Breast epithelium (tissue), 4 donors: ENCODE data around the gene PTPRZ1. TPM values are rescaled to one million over a fixed set of nuclear protein-coding genes. Genes with fewer than 3 reads are reported as not detected.

Source experiments
- DNase-seq, 2 donors: peaks; one replicate each; pipeline ENCODE4 v3.0.0-alpha.2; 2019; ENCODE audit warnings: low spot score in 2 of 2
- H3K27ac ChIP-seq, 2 donors: fragments of 200-600 bp; sonication (generic) in 1 of 2; one replicate each; pipeline ENCODE4 v1.5.1; 2016 to 2019; ENCODE audit warnings: mild to moderate bottlenecking in 1 of 2
- H3K27me3 ChIP-seq, 2 donors: fragments of 200-600 bp; sonication (generic) in 1 of 2; one replicate each; pipeline versions ENCODE4 v1.5.1 to v1.6.0; 2017 to 2019; ENCODE audit warnings: control low read depth in 1 of 2, mild to moderate bottlenecking in 1 of 2
- H3K36me3 ChIP-seq: fragments of 200-600 bp; one replicate; pipeline ENCODE4 v1.5.1; 2019
- H3K4me1 ChIP-seq, 2 donors: fragments of 200-600 bp; sonication (generic); one replicate each; pipeline ENCODE4 v1.5.1; 2016 to 2019; ENCODE audit warnings: control low read depth in 1 of 2
- H3K4me3 ChIP-seq, 3 donors: fragments of 200-600 bp; sonication (generic); 1 replicate in 2 of 3; 2 replicates in 1 of 3; pipeline ENCODE4 v1.5.1; 2016 to 2019; ENCODE audit warnings: mild to moderate bottlenecking in 3 of 3, moderate library complexity in 2 of 3
- H3K9me3 ChIP-seq, 2 donors: fragments of 200-600 bp; sonication (generic) in 1 of 2; one replicate each; pipeline ENCODE4 v1.5.1; 2016 to 2019; ENCODE audit warnings: control low read depth in 1 of 2
- POLR2A ChIP-seq: fragments of 450-650 bp; IDR thresholded peaks from one replicate; pipeline ENCODE4 v1.6.1; 2016; ENCODE audit warnings: antibody characterized with exemption, mild to moderate bottlenecking, moderate library complexity
- POLR2AphosphoS5 ChIP-seq, 3 donors: sonication (generic); formaldehyde crosslinking; IDR thresholded peaks; one replicate each; pipeline ENCODE4 v1.6.1; 2017; ENCODE audit warnings: antibody characterized with exemption in 3 of 3
- intact Hi-C: fragments of 100-400 bp; cut with DNase I; formaldehyde crosslinking; loops from one replicate; pipeline ENCODE4 v1.15.1; 2023; ENCODE audit warnings: low total_unique reads
- total RNA-seq, 3 donors: library from RNA; depleted of rRNA; stranded (reverse); fragments of >200 nt; gene quantifications; one replicate each; pipeline ENCODE4 v1.1.0, GENCODE V29; 2016
- TF ChIP-seq, protein P1 (sequence below), 3 donors: fragments of 450-650 bp; IDR thresholded peaks; one replicate each; pipeline ENCODE4 v1.5.1; 2016 to 2017; ENCODE audit warnings: antibody characterized with exemption in 3 of 3, mild to moderate bottlenecking in 3 of 3, moderate library complexity in 3 of 3

PTPRZ1 gene
- total RNA-seq, 3 donors from 2014 or later: 0.48 to 36.9 (median 32.1) TPM

DNA sequence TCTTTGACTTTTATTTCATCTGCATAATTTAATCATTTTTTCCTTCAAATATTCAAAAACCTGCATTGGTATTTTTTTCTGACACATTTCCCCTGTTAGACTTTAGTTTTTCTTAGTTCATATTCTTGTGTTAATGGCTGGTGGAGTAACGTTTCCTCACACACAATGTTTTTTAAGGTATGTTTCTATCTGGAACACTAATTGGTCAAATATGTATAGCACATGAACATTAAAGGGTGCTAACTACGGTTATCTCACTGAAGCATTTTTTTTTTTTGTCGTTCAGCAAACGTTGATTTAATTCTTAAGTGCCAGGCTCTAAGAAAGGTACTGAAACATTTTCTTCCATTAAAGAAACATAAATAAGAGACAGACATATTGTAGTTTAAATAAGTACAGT is 87.7 kb downstream of the PTPRZ1 start:
- Histone ChIP-seq H3K27ac (no peak overlapping the region), H3K27me3 (no peaks in the 10 kb centered on the region), H3K9me3 (no peaks in the 10 kb centered on the region), H3K4me1 (no peaks in the 10 kb centered on the region), H3K4me3 (no peak overlapping the region), H3K36me3 (no peaks in the 10 kb centered on the region)
- TF ChIP-seq, protein P1, sequence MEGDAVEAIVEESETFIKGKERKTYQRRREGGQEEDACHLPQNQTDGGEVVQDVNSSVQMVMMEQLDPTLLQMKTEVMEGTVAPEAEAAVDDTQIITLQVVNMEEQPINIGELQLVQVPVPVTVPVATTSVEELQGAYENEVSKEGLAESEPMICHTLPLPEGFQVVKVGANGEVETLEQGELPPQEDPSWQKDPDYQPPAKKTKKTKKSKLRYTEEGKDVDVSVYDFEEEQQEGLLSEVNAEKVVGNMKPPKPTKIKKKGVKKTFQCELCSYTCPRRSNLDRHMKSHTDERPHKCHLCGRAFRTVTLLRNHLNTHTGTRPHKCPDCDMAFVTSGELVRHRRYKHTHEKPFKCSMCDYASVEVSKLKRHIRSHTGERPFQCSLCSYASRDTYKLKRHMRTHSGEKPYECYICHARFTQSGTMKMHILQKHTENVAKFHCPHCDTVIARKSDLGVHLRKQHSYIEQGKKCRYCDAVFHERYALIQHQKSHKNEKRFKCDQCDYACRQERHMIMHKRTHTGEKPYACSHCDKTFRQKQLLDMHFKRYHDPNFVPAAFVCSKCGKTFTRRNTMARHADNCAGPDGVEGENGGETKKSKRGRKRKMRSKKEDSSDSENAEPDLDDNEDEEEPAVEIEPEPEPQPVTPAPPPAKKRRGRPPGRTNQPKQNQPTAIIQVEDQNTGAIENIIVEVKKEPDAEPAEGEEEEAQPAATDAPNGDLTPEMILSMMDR (IDR thresholded peaks at IDR 0.05): no peak
- no peak for TF ChIP-seq POLR2A
- no peak for TF ChIP-seq POLR2AphosphoS5 (IDR thresholded peaks at IDR 0.05)
- intact Hi-C loops: no loop called here
- no peak for DNase-seq

DNA sequence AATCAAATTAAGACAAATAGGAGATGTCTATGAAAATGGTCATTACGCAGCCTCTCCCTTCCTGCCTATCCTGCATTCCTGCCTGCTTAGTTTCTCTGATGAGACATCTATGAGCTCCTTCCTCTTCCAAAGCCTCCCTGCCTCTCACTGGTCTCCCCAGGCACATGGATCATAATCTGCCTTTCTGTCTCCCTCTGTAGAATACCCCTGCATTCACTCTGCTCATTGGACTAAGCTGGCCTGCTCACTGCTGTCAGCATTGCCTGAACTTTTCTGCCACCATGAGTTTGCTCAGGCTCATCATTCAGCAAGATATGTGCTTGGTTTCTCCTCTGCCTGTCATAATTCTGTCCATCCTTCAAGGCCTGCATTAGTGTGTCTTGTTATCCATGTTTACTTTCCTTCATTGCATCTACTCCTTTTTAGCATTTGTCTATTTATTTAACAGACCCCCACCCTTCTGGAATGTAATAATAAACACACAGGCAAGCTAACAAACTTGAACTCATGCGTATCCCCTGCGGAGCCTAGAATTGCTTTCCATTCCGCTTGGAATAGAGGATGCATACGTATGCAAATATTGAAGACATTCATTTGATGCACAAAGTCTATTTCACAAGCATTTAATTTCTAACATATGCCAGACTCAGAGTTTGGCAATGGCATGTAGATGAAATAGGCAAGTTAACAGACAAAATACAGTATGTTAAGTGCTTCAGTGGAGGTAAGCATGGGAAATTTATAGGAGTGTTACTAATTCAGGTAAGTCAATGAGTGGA is 88.3 kb downstream of the PTPRZ1 start:
- intact Hi-C loops: no loop called here
- TF ChIP-seq POLR2AphosphoS5 (IDR thresholded peaks at IDR 0.05): no peak
- TF ChIP-seq POLR2A: no peak
- TF ChIP-seq, protein P1 (IDR thresholded peaks at IDR 0.05): no peak

DNA sequence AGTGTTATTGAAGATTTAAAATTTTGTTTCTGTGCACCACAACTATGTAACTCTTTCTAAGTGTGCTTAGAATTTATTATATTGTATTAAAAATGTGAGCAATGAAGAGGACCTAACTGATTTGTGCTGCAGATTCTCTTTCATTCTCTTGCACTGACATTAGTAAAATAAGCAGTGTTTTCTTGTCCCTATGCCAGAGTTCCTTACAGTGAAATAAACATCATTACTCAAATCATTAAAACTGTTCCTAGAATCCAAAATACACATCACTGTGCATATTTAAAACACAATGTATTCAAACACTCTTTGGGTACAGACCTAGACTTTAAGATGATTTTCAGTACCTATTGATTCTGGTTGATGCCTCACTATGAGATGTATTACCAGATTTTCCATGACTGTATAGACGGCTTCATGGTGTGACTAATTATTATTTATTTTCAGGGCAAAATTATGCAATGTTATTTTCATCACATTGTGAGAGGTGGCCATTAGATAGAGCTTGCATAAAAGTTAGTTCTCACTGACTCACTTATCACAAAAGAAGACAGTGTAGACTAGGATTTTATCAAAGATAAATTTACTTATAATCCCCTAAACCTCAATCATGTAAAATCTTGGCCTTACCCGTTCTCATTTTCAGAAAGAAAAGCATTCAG is 93.4 kb downstream of the PTPRZ1 start:
- TF ChIP-seq POLR2A: no peak
- TF ChIP-seq, protein P1 (IDR thresholded peaks at IDR 0.05): no peak
- Histone ChIP-seq H3K4me1 (no peaks in the 10 kb centered on the region), H3K4me3 (no peak overlapping the region), H3K36me3 (no peaks in the 10 kb centered on the region), H3K27ac (no peak overlapping the region), H3K27me3 (no peaks in the 10 kb centered on the region), H3K9me3 (no peaks in the 10 kb centered on the region)
- no peak for DNase-seq
- intact Hi-C loops: no loop called here

More for the DNA sequence above, 88.3 kb downstream of the PTPRZ1 start:
- no peaks in the 10 kb centered on the region for H3K9me3 ChIP-seq
- H3K4me3 ChIP-seq: no peak overlapping the region
- no peak for DNase-seq
- no peak overlapping the region for H3K27ac ChIP-seq
- no peaks in the 10 kb centered on the region for H3K27me3 ChIP-seq
- H3K4me1 ChIP-seq: no peaks in the 10 kb centered on the region
- no peaks in the 10 kb centered on the region for H3K36me3 ChIP-seq

GRCh38 chr7:121966935-121967332 is 94.0 kb downstream of the PTPRZ1 start:
- Histone ChIP-seq H3K9me3 (no peaks in the 10 kb centered on the region), H3K27ac (no peak overlapping the region), H3K4me1 (no peaks in the 10 kb centered on the region), H3K36me3 (no peaks in the 10 kb centered on the region), H3K27me3 (no peaks in the 10 kb centered on the region), H3K4me3 (no peak overlapping the region)
- no peak for DNase-seq
- intact Hi-C loops: no loop called here
- TF ChIP-seq, protein P1 (IDR thresholded peaks at IDR 0.05): no peak
- TF ChIP-seq POLR2AphosphoS5 (IDR thresholded peaks at IDR 0.05) (no peak), POLR2A (no peak)

DNA sequence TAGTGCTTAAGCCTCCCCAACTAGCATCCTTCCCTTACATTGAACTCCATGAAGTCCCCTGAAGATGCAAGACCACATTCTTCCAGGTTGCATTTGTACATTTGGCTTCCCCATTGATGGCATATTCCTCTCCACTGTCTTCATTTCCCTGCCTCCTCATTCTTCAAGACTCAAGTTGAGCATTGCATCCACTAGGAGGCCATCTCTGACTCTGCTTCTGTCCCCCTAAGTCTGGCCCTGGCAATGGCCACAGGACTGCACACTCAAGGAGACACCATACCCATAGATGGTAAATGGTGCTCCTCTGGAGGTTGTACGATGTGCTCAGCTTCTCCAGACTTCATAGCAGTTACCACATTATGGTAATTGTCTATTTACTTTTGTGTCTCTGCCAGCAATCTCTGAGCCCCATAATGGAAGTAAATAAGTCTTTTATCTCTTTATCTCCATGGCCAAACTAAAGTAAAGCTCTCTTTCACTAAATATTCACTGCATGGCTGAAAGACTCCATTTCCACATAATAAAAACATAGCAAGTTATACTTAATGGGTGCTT is 112.6 kb downstream of the PTPRZ1 start:
- Histone ChIP-seq H3K27ac (no peak overlapping the region), H3K4me3 (no peak overlapping the region), H3K9me3 (no peaks in the 10 kb centered on the region), H3K4me1 (no peaks in the 10 kb centered on the region), H3K36me3 (no peaks in the 10 kb centered on the region), H3K27me3 (no peaks in the 10 kb centered on the region)
- intact Hi-C loops: no loop called here
- no peak for DNase-seq
- TF ChIP-seq, protein P1 (IDR thresholded peaks at IDR 0.05): no peak
- TF ChIP-seq POLR2AphosphoS5 (IDR thresholded peaks at IDR 0.05) (no peak), POLR2A (no peak)
